Lung (tissue), 12 donors: ENCODE data around the gene VSIG2. TPM values are rescaled to one million over a fixed set of nuclear protein-coding genes. Genes with fewer than 3 reads are reported as not detected.

ENCODE experiments used
- ATAC-seq: fragments of 200-7000 bp; cut with Tn5 transposase; one replicate; pipeline ENCODE4 v1.9.1; 2020; ENCODE audit warnings: moderate number of reproducible peaks; ENCODE audit not compliant: insufficient read depth, low FRiP score
- DNase-seq, 3 donors: peaks; one replicate each; pipeline ENCODE4 v3.0.0-alpha.2; 2013 to 2017
- H3K27ac ChIP-seq, 2 donors: one replicate each; pipeline ENCODE4 v1.5.1; 2013; ENCODE audit warnings: mild to moderate bottlenecking in 2 of 2, moderate library complexity in 2 of 2, control low read depth in 1 of 2, inconsistent platforms in 1 of 2, low read depth in 1 of 2, low read length in 1 of 2
- H3K27me3 ChIP-seq, 3 donors: one replicate each; pipeline ENCODE4 v1.5.1; 2013; ENCODE audit warnings: low read length in 2 of 3; ENCODE audit not compliant: control insufficient read depth in 3 of 3, insufficient read depth in 3 of 3
- H3K36me3 ChIP-seq, 4 donors: one replicate each; pipeline ENCODE4 v1.5.1; 2013; ENCODE audit warnings: low read length in 4 of 4, mild to moderate bottlenecking in 1 of 4, moderate library complexity in 1 of 4; ENCODE audit not compliant: control insufficient read depth in 4 of 4, insufficient read depth in 4 of 4
- H3K4me1 ChIP-seq, 5 donors: one replicate each; pipeline ENCODE4 v1.5.1; 2013; ENCODE audit warnings: low read length in 5 of 5, mild to moderate bottlenecking in 2 of 5, moderate library complexity in 1 of 5; ENCODE audit not compliant: control insufficient read depth in 5 of 5, insufficient read depth in 5 of 5
- H3K4me3 ChIP-seq: one replicate; pipeline ENCODE4 v1.5.1; 2013; ENCODE audit warnings: mild to moderate bottlenecking, control low read depth, moderate library complexity
- H3K9ac ChIP-seq, 2 donors: one replicate each; pipeline ENCODE4 v1.5.1; 2013; ENCODE audit warnings: low read length in 2 of 2, control low read depth in 1 of 2; ENCODE audit not compliant: insufficient read depth in 1 of 2
- H3K9me3 ChIP-seq, 4 donors: one replicate each; pipeline ENCODE4 v1.5.1; 2013; ENCODE audit warnings: low read length in 3 of 4, mild to moderate bottlenecking in 1 of 4, moderate library complexity in 1 of 4; ENCODE audit not compliant: control insufficient read depth in 4 of 4, insufficient read depth in 3 of 4
- CTCF ChIP-seq: IDR thresholded peaks from 2 replicates; pipeline ENCODE4 v1.5.1; 2012; ENCODE audit warnings: mild to moderate bottlenecking; ENCODE audit errors: control extremely low read depth, extremely low read depth
- WGBS, 2 donors: extraction: QIAGEN DNeasy Blood & Tissue Kit; methylation state at CpG; one replicate each; pipeline ENCODE4 v1.1.7; 2013; 5-methylcytosine and 5-hydroxymethylcytosine counted together
- polyA plus RNA-seq, 2 donors: library from polyadenylated mRNA; stranded (reverse); fragments of 200-250 nt; gene quantifications; one replicate each; pipeline ENCODE4 v1.2.1, GENCODE V29; 2013
- total RNA-seq, 2 donors: library from RNA; depleted of rRNA in 1 of 2; stranded (reverse); fragments of >200 nt in 1 of 2; gene quantifications; one replicate each; pipeline ENCODE4 v1.2.1, GENCODE V29; 2014 to 2021
- donor health status: control.
- donor health status: control.
- donor health status: Bipolar disorder and iron deficiency.
- donor health status: healthy.
- donor health status: DM: yes; HTN: yes; CAD: no.

Gene VSIG2
- total and polyA plus RNA-seq, 4 donors = 20.2 to 39.8 (median 25.6) TPM

GRCh38 chr11:124752471-124753102 lies 532 bp upstream of the VSIG2 start:
- H3K4me1 ChIP-seq = peaks cover 0 to 26% (median 14%) of the 10 kb centered on the region in 5 donors
- 31 to 37% methylated on average over 10 of the region's 10 CpGs for WGBS, 2 donors
- peak overlapping the region in 1 of 2 donors; percentile 81 for H3K27ac ChIP-seq

GRCh38 chr11:124751391-124751740 lies 689 bp downstream of the VSIG2 start:
- H3K9me3 ChIP-seq = no peaks in the 10 kb centered on the region
- no peak overlapping the region for H3K4me3 ChIP-seq
- DNase-seq (no peak), ATAC-seq (no peak)
- H3K27ac ChIP-seq = peak overlapping the region in 1 of 2 donors; percentile 81
- H3K9ac ChIP-seq = no peak overlapping the region
- H3K36me3 ChIP-seq = peaks cover 0 to 8% (median 0%) of the 10 kb centered on the region in 4 donors
- peaks cover 0 to 68% (median 59%) of the 10 kb centered on the region in 3 donors for H3K27me3 ChIP-seq
- peaks cover 0 to 35% (median 21%) of the 10 kb centered on the region in 5 donors for H3K4me1 ChIP-seq
- 57 to 72% methylated on average over 11 of the region's 11 CpGs for WGBS, 2 donors
- no peak for TF ChIP-seq CTCF

More at GRCh38 chr11:124752471-124753102, 532 bp upstream of the VSIG2 start:
- no peak overlapping the region for H3K9ac ChIP-seq
- ATAC-seq (no peak), DNase-seq (peak; percentile 37 to 71 (median 49))
- peaks cover 0 to 8% (median 0%) of the 10 kb centered on the region in 4 donors for H3K36me3 ChIP-seq
- no peak overlapping the region for H3K4me3 ChIP-seq
- H3K27me3 ChIP-seq = peaks cover 0 to 69% (median 67%) of the 10 kb centered on the region in 3 donors
- TF ChIP-seq CTCF = no peak
- no peaks in the 10 kb centered on the region for H3K9me3 ChIP-seq

- Histone ChIP-seq H3K27me3 (peaks cover 0 to 68% (median 62%) of the 10 kb centered on the region in 3 donors), H3K9me3 (no peaks in the 10 kb centered on the region), H3K27ac (no peak overlapping the region), H3K9ac (no peak overlapping the region), H3K4me3 (no peak overlapping the region), H3K4me1 (peaks cover 0 to 40% (median 25%) of the 10 kb centered on the region in 5 donors), H3K36me3 (peaks cover 0 to 8% (median 0%) of the 10 kb centered on the region in 4 donors)
- ATAC-seq = no peak
- WGBS, 2 donors = 70 to 80% methylated on average over 1 of the region's 1 CpG
- TF ChIP-seq CTCF = no peak
- no peak for DNase-seq
Observed at GRCh38 chr11:124749912-124750311, 2.1 kb downstream of the VSIG2 start.
